ENCODE results near the gene CACNB2.
"Not testable (repeated sequence)": the region's sequence is repeated elsewhere in the genome, so short reads cannot be mapped to it uniquely, and the experiment has no call there.

Gene CACNB2

DNA sequence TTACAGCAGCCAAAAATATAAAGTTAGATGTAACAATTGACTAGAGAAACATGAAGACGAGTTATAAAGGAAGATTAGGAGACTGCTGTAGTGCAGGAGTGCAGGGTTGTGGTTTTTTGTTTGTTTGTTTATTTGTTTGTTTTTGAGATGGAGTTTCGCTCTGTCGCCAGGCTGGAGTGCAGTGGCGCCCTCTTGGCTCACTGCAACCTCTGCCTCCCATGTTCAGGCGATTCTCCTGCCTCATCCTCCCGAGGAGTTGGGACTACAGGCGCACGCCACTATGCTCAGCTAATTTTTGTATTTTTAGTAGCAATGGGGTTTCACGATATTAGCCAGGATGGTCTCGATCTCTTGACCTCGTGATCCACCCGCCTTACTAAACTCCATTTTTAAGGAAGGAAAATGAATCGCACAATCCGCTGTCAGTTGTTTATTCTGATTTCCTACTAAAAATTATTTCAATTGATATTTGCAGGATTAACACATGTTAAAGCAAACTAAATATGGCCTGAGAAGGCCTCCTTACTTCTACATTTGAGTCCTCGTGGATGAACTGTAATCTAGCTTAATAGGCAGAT, 277.8 kb downstream of the CACNB2 start:
- H3K4me3 ChIP-seq: no peak overlapping the region
- H3K27ac ChIP-seq: no peak overlapping the region

- H3K27ac ChIP-seq: no peak overlapping the region
These were observed 278.5 kb downstream of the CACNB2 start for GRCh38 chr10:18418541-18419215.

DNA sequence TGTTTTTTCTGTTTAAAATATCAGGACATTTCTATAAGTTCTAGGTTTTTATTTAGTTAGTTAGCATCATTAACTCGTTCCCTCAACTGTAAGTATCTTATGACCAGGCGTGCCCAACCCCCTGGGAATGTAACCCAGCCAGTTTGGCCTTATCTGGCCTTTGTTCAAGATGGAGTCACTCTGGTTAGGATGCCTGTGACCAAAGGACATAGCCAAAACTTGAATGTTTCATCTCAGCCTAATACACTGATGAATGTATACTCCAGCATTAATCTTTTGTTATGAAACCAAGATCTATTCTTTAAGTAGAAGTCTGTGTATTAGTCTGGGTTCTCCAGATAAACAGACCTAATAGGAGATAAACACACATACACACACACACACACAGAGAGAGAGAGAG, 279.7 kb downstream of the CACNB2 start:
- no peak overlapping the region for H3K4me3 ChIP-seq
- no peak overlapping the region for H3K27ac ChIP-seq

More at GRCh38 chr10:18418541-18419215, 278.5 kb downstream of the CACNB2 start:
- H3K4me3 ChIP-seq: no peak overlapping the region

DNA sequence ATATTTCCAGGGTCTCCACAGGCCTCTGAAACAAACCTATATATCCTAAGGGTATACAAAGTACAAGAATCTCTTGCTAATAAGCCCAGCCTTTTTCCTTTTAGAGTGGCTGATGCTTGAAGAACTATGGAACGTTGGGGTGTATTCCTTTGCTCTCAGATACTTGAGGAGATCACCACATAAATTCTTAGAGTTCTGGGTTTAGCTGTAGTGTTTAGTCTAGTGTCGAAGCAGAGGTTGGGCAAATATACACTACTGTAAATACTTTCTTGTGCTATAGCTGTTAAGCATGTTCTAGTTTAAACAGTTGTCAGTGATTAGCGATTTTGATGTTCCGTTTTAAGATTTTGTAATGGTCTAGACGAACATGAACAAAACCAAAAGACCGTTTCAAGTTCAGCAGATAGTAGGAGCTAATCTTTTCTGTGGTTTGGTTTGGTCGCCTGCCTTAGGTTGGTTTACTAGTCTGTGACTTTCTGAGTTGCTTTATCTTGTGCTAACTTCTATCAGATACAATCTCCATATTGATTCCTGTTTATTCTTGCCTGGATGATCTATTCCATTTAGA, 281.6 kb downstream of the CACNB2 start:
- Histone ChIP-seq H3K27ac (no peak overlapping the region), H3K4me3 (no peak overlapping the region)

DNA sequence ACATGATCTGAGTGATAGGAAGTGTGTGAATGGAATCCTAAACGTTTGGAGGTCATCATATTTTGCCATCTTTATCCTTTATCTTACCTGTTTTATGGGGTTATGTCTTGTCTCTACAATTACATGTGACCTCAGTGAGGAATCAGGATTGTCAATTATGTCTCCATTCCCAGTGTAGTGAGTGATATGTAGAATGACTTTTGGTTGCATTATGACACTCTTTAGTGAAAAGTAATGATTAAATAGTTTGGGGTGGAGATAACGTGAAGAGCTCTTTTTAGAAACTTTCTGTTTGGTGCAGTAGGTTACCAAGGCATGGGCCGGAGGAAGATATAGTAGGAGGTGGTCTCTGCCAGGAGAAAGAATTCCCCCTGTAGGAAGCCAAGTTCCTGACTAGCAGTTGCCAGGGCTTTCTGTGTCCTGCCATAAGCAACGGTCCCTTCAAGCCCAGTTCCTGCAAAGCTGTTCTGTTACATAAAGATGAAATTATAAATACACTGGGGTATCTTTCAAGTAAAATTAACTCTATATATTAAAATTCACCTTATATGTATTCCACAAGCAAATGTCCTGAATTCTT, 282.9 kb downstream of the CACNB2 start:
- Histone ChIP-seq H3K27ac (no peak overlapping the region), H3K4me3 (no peak overlapping the region)

DNA sequence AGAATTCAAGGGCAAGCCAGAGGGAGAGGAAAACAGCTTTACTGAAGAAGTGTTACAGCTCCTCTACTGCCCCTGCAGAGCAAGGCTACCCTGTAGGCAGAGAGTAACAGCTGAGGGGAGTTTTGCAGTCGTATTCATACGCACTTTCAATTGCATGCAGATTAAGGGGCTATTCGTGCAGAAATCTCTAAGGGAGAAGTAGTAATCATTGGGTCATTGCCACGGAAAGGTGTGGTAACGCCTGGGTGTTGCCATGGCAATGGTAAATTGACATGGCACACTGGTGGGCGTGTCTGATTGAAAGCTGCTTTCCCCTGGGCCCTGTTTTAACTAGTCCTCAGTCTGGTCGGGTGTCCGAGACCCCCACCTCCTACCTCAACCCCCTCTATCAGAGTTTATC, 284.0 kb downstream of the CACNB2 start:
- no peak overlapping the region for H3K27ac ChIP-seq
- H3K4me3 ChIP-seq: no peak overlapping the region

- Histone ChIP-seq H3K27ac (no peak overlapping the region), H3K4me3 (no peak overlapping the region)
These were observed 289.1 kb downstream of the CACNB2 start for GRCh38 chr10:18429335-18429734.

GRCh38 chr10:18436902-18437301, 296.7 kb downstream of the CACNB2 start:
- no peak overlapping the region for H3K27ac ChIP-seq
- no peak overlapping the region for H3K4me3 ChIP-seq

DNA sequence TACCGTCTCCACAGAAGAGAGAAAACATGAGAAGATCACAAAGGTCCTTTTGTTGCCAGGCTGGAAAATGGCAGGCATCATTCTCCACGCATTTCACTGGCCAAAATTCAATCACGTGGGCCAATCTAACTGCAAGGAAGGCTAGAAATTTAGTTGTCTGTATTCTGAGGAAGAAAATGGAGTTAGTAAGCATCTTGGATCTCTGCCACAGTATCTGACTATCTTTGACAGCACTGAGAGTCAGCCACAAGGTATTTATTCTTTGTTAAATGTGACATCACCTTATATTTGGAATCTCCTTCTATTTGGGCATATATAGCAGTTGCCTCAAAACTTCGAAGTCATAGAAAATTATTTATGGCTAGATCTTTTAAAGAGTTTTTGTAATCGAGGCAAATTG, 297.3 kb downstream of the CACNB2 start:
- Histone ChIP-seq H3K27ac (no peak overlapping the region), H3K4me3 (no peak overlapping the region)

GRCh38 chr10:18438361-18439126, 298.3 kb downstream of the CACNB2 start:
- H3K4me3 ChIP-seq: no peak overlapping the region
- no peak overlapping the region for H3K27ac ChIP-seq

- no peak overlapping the region for H3K4me3 ChIP-seq
- no peak overlapping the region for H3K27ac ChIP-seq
These were observed 299.4 kb downstream of the CACNB2 start for GRCh38 chr10:18439601-18440000.

- not testable (repeated sequence) for H3K27ac ChIP-seq
These were observed 305.4 kb downstream of the CACNB2 start for GRCh38 chr10:18445635-18446034.

GRCh38 chr10:18446205-18446604, 306.0 kb downstream of the CACNB2 start:
- Histone ChIP-seq H3K4me3 (no peak overlapping the region), H3K27ac (no peak overlapping the region)

More at GRCh38 chr10:18445635-18446034, 305.4 kb downstream of the CACNB2 start:
- H3K4me3 ChIP-seq: not testable (repeated sequence)

- no peak overlapping the region for H3K27ac ChIP-seq
- H3K4me3 ChIP-seq: no peak overlapping the region
These were observed 309.4 kb downstream of the CACNB2 start for GRCh38 chr10:18449611-18450026.

DNA sequence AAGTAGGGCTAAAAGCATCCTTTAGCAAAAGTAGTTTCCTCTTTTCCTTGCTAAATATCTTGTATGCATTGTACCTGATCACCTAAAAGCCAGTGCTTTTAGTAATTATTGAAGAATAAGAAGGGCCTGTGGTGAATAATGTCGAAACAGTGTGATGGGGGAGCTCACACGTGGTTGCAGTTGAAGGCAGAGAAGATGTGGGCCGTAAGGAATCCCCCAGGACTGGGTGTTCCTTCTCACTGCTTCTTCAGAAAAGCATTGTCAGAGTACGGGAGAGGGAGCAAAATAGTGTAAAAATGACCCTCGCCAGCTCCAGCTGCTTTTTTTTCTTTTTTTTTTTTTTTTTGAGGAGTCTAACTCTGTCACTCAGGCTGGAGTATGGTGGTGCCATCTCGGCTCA, 310.1 kb downstream of the CACNB2 start:
- Histone ChIP-seq H3K4me3 (no peak overlapping the region), H3K27ac (no peak overlapping the region)

- Histone ChIP-seq H3K27ac (no peak overlapping the region), H3K4me3 (no peak overlapping the region)
These were observed 315.1 kb downstream of the CACNB2 start for GRCh38 chr10:18455086-18455884.

DNA sequence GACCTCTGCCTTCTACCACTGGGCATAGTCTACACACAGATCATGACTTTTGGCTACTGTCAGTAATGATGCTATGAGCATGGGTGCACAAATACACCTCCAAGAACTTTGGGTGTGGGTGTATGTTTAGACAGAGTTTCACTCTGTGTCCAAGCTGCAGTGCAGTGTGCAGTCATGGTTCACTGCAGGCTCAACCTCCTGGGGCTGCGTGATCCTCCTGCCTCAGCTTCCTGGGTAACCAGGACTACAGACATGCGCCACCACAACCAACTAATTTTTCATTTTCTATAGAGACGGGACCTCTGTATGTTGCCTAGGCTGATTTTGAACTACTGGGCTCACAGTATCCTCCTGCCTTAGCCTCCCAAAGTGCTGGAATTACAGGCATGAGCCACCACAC, 316.8 kb downstream of the CACNB2 start:
- Histone ChIP-seq H3K4me3 (no peak overlapping the region), H3K27ac (no peak overlapping the region)

DNA sequence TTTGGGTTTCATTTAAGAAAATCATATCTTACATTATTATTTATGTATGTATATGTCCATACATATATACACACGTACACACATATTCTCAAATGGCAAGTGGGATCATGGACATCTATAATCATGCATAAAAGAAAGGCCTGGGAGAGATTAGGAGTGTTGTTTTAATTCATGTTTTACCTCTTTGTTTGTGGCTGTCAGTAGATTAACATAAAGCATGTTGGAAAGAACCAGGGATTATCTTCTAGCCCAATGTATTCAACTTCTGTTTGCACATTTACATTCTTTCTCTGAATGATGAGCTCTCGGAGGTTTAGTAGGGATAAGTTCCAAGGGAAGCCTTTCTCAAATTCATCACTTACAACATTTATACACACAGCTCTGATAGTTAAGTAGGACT, 319.8 kb downstream of the CACNB2 start:
- Histone ChIP-seq H3K4me3 (no peak overlapping the region), H3K27ac (no peak overlapping the region)

DNA sequence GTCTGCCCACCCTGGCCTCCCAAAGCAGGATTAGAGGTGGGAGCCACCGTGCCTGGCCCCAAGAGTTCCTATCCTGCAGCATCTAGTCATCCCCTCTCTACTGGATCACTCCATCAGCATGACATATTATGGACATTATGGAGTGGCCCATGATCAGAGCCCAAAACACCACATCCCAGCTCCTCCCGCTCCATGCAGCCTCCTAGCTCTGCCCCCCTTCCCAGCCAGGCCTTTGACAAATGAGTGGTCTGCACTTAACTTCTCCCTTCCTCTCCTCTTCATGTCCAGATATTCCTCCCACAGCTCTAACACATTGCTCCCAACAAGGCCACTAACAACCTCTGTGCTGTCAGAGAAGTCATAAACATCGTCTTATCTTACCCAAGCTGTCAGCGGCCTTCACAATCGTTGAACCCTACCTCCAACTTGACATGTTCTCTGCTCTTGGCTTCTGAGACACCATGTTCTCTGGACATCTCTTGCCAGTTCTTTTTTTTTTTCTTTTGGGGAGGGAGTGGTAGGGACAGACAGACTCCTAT, 323.5 kb downstream of the CACNB2 start:
- no peak overlapping the region for H3K4me3 ChIP-seq
- H3K27ac ChIP-seq: no peak overlapping the region

Data from skin epidermis (tissue), 12 donors.